Measurements from ENCODE around the gene IFIT5.
"Not testable (repeated sequence)": the region's sequence is repeated elsewhere in the genome, so short reads cannot be mapped to it uniquely, and the experiment has no call there.

The IFIT5 gene

GRCh38 chr10:89444819-89445218 lies 30.5 kb downstream of the IFIT5 start:
- not testable (repeated sequence) for H3K4me3 Mint-ChIP-seq, H3K4me1 Mint-ChIP-seq, DNase-seq, H3K27ac Mint-ChIP-seq, H3K9me3 Mint-ChIP-seq, ATAC-seq
- peaks cover 18% of the 10 kb centered on the region for H3K27me3 Mint-ChIP-seq

GRCh38 chr10:89450901-89451300 lies 36.5 kb downstream of the IFIT5 start:
- peaks cover 6% of the 10 kb centered on the region for H3K4me1 Mint-ChIP-seq
- no peak for DNase-seq
- peaks cover 0 to 8% of the 10 kb centered on the region in 2 donors for H3K9me3 Mint-ChIP-seq
- no peak overlapping the region for H3K4me3 Mint-ChIP-seq
- no peak overlapping the region for H3K27ac Mint-ChIP-seq
- no peak for ATAC-seq
- peaks cover 30% of the 10 kb centered on the region for H3K27me3 Mint-ChIP-seq

GRCh38 chr10:89452193-89452592 lies 37.8 kb downstream of the IFIT5 start:
- H3K27me3 Mint-ChIP-seq: peaks cover 21% of the 10 kb centered on the region
- H3K9me3 Mint-ChIP-seq: no peaks in the 10 kb centered on the region
- no peak overlapping the region for H3K4me3 Mint-ChIP-seq
- ATAC-seq (no peak), DNase-seq (no peak)
- peaks cover 6% of the 10 kb centered on the region for H3K4me1 Mint-ChIP-seq
- H3K27ac Mint-ChIP-seq: no peak overlapping the region

GRCh38 chr10:89454561-89455347 lies 40.4 kb downstream of the IFIT5 start:
- H3K4me1 Mint-ChIP-seq: peaks cover 6% of the 10 kb centered on the region
- peaks cover 12% of the 10 kb centered on the region for H3K27me3 Mint-ChIP-seq
- ATAC-seq (no peak), DNase-seq (no peak)
- no peaks in the 10 kb centered on the region for H3K9me3 Mint-ChIP-seq
- peak overlapping the region in 1 of 2 donors; percentile 8 for H3K27ac Mint-ChIP-seq
- H3K4me3 Mint-ChIP-seq: no peak overlapping the region

- H3K27ac Mint-ChIP-seq: no peak overlapping the region
- H3K4me3 Mint-ChIP-seq: no peak overlapping the region
- peaks cover 12% of the 10 kb centered on the region for H3K27me3 Mint-ChIP-seq
- DNase-seq (no peak), ATAC-seq (no peak)
- no peaks in the 10 kb centered on the region for H3K4me1 Mint-ChIP-seq
- H3K9me3 Mint-ChIP-seq: no peaks in the 10 kb centered on the region
Measured at GRCh38 chr10:89458291-89458690, 43.9 kb downstream of the IFIT5 start.

- no peaks in the 10 kb centered on the region for H3K4me1 Mint-ChIP-seq
- ATAC-seq: no peak
- DNase-seq: no peak
- no peak overlapping the region for H3K4me3 Mint-ChIP-seq
- H3K27ac Mint-ChIP-seq: no peak overlapping the region
- H3K27me3 Mint-ChIP-seq: peaks cover 11% of the 10 kb centered on the region
- H3K9me3 Mint-ChIP-seq: no peaks in the 10 kb centered on the region
Measured at GRCh38 chr10:89458784-89459183, 44.4 kb downstream of the IFIT5 start.

GRCh38 chr10:89463846-89464537 lies 49.6 kb downstream of the IFIT5 start:
- H3K27me3 Mint-ChIP-seq: no peaks in the 10 kb centered on the region

GRCh38 chr10:89465196-89465595 lies 50.8 kb downstream of the IFIT5 start:
- no peak for DNase-seq
- Mint-ChIP-seq H3K4me1 (peaks cover 9% of the 10 kb centered on the region), H3K27ac (no peak overlapping the region), H3K4me3 (no peak overlapping the region), H3K9me3 (no peaks in the 10 kb centered on the region), H3K27me3 (no peaks in the 10 kb centered on the region)
- no peak for ATAC-seq

More at GRCh38 chr10:89463846-89464537, 49.6 kb downstream of the IFIT5 start:
- Mint-ChIP-seq H3K4me3 (no peak overlapping the region), H3K9me3 (no peaks in the 10 kb centered on the region), H3K4me1 (no peaks in the 10 kb centered on the region), H3K27ac (no peak overlapping the region)
- ATAC-seq: no peak
- no peak for DNase-seq

GRCh38 chr10:89466599-89467035 lies 52.2 kb downstream of the IFIT5 start:
- Mint-ChIP-seq H3K4me3 (no peak overlapping the region), H3K4me1 (peaks cover 16% of the 10 kb centered on the region), H3K27ac (no peak overlapping the region), H3K27me3 (no peaks in the 10 kb centered on the region), H3K9me3 (no peaks in the 10 kb centered on the region)
- ATAC-seq (no peak), DNase-seq (no peak)

GRCh38 chr10:89468191-89468965 lies 54.0 kb downstream of the IFIT5 start:
- DNase-seq (no peak), ATAC-seq (no peak)
- Mint-ChIP-seq H3K27ac (no peak overlapping the region), H3K4me1 (peaks cover 16% of the 10 kb centered on the region), H3K27me3 (no peaks in the 10 kb centered on the region), H3K9me3 (no peaks in the 10 kb centered on the region), H3K4me3 (no peak overlapping the region)

GRCh38 chr10:89469517-89469916 lies 55.1 kb downstream of the IFIT5 start:
- H3K27me3 Mint-ChIP-seq: no peaks in the 10 kb centered on the region
- DNase-seq: no peak

More at GRCh38 chr10:89469517-89469916, 55.1 kb downstream of the IFIT5 start:
- no peaks in the 10 kb centered on the region for H3K9me3 Mint-ChIP-seq
- no peak overlapping the region for H3K4me3 Mint-ChIP-seq
- H3K4me1 Mint-ChIP-seq: peaks cover 16% of the 10 kb centered on the region
- no peak overlapping the region for H3K27ac Mint-ChIP-seq
- no peak for ATAC-seq
